Measurements from ENCODE around the gene AKAP1. TPM values are rescaled to one million over a fixed set of nuclear protein-coding genes. Genes with fewer than 3 reads are reported as not detected.

AKAP1 gene
- total RNA-seq, 1 experiment from 2014 or later, result 3.4 TPM

DNA sequence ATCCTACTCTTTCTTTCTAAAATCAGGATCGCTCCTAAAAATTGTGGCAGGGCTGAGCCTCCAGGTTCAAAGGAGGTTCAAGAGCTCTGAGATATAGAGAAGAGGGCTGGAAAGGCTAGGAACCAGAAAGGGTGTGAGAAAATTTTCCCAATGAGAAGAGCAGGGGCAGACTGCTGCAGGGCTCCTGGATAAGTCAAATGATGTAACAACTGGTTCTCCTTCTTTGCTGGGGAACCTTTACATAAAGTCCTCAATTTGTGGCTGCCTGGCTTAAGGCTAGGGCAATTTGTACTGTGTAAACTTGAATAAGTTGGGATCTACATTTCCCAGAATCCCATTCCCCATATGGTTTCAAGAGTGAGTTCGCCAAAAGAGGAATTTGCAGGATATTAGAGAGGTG lies 16.3 kb upstream of the AKAP1 start:
- Histone ChIP-seq H3K9me3 (no peaks in the 10 kb centered on the region), H3K4me3 (no peak overlapping the region), H3K27me3 (peaks cover 2% of the 10 kb centered on the region; the same call in 1 of the 2 replicates), H3K36me3 (no peaks in the 10 kb centered on the region)
- no peak for DNase-seq

DNA sequence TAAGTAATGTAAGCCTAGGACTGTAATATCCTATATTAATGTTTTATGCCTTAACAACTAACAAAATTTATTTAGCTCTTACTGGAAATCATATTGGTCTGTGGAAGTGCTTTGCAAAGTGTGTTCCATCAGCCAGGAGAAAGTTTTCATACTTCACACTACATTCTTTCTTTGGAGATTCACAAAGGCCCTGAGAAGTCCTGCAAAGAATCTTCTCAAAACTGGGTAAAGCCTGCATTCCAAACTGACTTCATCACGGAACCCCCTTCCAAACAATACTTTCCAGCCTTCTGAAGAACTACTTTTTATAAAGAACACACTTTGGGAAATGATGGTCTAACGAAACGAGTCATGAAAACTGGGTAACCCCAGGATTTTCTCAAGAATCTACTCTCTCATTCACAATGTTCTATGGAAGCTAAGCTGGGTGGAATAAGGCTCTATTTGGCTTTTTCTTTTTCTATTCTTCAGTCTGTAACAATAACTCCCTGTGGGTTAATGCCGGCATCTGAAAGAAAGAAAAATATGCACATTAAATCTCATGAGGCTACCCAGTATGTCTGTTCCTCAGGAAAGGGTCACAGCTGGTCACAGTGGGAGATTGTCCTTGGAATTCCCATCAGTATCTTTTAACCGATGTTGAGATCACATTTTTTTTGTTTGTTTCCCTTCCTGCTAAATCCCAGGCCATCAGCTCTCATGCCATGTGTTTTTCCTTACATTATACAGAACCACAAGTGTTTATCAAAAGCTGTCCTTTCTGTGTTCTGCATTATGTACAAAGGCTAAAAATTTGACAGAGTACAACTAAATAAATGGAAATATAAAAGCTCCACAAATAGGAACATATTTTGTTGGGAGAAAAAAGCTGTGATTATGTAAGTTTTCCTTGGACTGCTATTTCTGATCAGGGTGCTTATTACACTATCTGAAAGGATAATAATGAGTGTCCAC lies 12.8 kb upstream of the AKAP1 start:
- no peaks in the 10 kb centered on the region for H3K9me3 ChIP-seq
- no peak for DNase-seq
- peaks cover 6% of the 10 kb centered on the region; the same call in 1 of the 2 replicates for H3K27me3 ChIP-seq
- H3K36me3 ChIP-seq, result no peaks in the 10 kb centered on the region
- no peak overlapping the region for H3K4me3 ChIP-seq

DNA sequence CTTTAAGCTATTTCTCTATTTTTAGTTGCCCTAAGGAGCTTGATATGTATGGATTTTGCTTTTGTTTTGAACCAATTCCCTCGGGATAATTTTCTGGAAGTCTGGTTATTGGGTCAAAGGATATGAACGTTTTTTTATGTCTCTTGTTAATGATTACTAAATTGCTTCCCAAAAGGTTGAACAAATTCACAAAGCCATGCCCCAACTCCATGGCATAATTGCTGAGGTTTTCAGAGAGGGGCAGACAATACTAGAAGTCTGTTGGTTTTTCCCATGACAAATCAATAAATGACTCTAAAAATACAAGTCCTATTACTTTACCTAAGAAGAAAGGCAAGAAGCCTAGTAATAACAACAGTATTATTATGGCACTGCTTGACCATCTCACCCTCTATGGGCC lies 11.4 kb upstream of the AKAP1 start:
- DNase-seq, result no peak
- Histone ChIP-seq H3K27me3 (peaks cover 6% of the 10 kb centered on the region; the same call in 1 of the 2 replicates), H3K36me3 (no peaks in the 10 kb centered on the region), H3K4me3 (no peak overlapping the region), H3K9me3 (no peaks in the 10 kb centered on the region)

DNA sequence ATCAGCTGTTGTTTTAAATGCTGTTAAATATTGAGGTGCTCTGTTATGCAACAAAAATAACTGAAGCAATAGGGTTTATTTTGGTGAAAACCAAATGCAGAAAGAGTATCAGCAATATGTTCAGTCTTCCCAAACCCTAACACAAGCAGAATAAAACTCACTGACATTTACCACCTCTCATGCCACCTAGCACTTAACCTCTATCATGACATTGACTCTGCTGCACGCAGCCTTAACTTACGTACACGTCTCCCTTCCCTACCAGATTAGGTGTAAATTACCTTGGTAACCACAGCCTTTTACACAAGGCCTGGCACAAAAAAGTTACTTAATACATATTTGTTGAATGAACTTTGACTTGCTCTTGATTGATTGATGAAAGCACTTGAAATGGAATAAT lies 9.9 kb upstream of the AKAP1 start:
- no peak for DNase-seq
- H3K9me3 ChIP-seq, result no peaks in the 10 kb centered on the region
- H3K36me3 ChIP-seq, result no peaks in the 10 kb centered on the region
- H3K27me3 ChIP-seq, result peaks cover 6% of the 10 kb centered on the region; the same call in 1 of the 2 replicates
- no peak overlapping the region for H3K4me3 ChIP-seq

DNA sequence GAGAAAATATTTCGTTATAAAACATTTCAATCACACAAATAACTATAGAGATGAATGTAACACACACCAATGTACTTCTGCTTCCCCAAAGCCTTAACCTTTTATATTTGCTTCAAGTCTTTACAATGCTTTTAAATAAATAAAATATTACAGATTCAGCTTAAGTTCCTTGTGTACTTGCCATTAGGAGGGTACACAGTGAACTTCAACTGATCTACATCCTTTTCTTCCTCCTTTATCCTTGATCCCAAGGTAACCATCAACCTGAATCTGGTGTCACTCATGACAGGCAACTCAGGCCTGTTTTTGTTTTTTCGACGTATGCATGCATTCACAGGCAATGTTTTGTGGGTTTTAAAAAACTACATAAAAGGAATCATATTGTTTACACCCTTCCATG lies 9.3 kb upstream of the AKAP1 start:
- no peaks in the 10 kb centered on the region for H3K36me3 ChIP-seq
- peaks cover 6% of the 10 kb centered on the region; the same call in 1 of the 2 replicates for H3K27me3 ChIP-seq
- no peak for DNase-seq
- no peak overlapping the region for H3K4me3 ChIP-seq
- H3K9me3 ChIP-seq, result no peaks in the 10 kb centered on the region

DNA sequence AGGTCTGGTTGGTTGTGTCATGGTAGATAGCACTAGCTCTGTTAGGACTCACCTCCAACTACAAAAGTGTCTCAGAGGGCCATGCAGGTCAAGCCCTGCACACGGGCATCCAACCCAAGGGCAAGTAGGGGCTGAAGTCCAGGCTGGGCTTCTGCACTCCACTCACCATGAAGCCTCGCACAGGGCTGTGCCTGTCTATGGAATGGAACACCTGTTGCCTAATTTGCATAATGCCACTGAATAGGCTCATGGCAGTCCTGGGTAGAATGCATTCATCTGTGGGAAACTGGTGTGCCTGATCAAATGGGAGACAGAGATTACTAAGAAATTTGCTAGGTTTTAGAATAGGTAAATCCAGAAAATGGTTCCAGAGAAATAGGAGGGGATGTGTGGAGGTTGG lies 8.0 kb upstream of the AKAP1 start:
- Histone ChIP-seq H3K36me3 (no peaks in the 10 kb centered on the region), H3K27me3 (peaks cover 6% of the 10 kb centered on the region; the same call in 1 of the 2 replicates), H3K9me3 (no peaks in the 10 kb centered on the region), H3K4me3 (no peak overlapping the region)
- no peak for DNase-seq

DNA sequence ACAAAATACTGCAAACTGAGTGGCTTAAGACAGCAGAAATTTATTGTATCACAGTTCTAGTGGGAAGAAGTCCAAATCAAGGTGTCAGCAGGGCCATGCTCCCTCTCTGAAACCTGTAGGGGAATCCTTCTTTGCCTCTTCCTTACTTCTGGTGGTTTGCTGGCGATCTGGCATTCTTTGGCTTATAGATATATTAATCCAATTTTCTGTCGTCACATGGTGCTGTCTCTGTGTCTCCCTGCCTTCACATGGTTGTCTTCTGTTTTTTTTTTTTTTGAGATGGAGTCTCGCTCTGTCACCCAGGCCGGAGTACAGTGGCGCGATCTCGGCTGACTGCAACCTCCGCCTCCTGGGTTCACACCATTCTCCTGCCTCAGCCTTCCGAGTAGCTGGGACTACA lies 6.8 kb upstream of the AKAP1 start:
- H3K36me3 ChIP-seq, result no peaks in the 10 kb centered on the region
- no peak overlapping the region for H3K4me3 ChIP-seq
- peaks cover 4% of the 10 kb centered on the region; the same call in 1 of the 2 replicates for H3K27me3 ChIP-seq
- no peak for DNase-seq
- H3K9me3 ChIP-seq, result no peaks in the 10 kb centered on the region

DNA sequence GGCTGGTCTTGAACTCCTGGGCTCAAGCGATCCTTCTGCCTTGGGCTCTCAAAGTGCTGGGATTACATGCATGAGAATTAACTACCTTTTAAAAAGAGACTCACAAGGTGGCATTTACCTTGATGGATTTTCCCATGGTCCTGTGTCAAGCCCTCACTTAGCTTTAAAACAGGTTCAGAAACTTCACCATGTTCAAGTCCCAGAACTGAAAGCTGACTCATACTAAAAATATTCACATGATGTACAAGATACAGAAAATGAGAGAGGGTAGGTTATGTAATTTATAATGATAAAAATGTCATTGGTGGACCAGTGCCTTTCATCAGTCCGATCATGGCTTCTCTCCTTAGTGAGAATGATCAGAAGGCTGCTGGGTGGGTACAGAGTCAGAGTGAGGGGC lies 4.3 kb upstream of the AKAP1 start:
- no peak for DNase-seq
- H3K36me3 ChIP-seq, result no peaks in the 10 kb centered on the region
- peaks cover 4% of the 10 kb centered on the region; the same call in 1 of the 2 replicates for H3K27me3 ChIP-seq
- H3K9me3 ChIP-seq, result no peaks in the 10 kb centered on the region
- no peak overlapping the region for H3K4me3 ChIP-seq

DNA sequence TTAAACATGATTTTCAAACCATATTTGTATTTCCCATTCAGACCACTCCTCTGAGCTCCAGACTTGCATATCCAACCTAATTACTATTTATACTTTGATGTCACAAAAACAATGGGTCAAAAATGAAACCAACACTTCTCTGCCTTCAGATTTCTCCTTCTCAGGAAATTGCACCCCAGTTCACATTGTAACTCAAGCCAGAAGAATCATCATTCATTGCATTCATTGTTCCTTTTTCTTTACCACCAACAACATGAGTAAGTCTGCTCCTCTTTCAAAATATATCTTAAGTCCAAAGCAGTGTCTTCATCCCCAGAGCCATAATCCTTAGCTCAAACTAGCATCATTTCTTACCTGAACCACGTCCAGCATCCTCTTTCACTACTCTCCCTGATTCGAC lies 2.6 kb upstream of the AKAP1 start:
- Histone ChIP-seq H3K36me3 (no peaks in the 10 kb centered on the region), H3K4me3 (no peak overlapping the region), H3K9me3 (no peaks in the 10 kb centered on the region), H3K27me3 (no peaks in the 10 kb centered on the region)
- no peak for DNase-seq

DNA sequence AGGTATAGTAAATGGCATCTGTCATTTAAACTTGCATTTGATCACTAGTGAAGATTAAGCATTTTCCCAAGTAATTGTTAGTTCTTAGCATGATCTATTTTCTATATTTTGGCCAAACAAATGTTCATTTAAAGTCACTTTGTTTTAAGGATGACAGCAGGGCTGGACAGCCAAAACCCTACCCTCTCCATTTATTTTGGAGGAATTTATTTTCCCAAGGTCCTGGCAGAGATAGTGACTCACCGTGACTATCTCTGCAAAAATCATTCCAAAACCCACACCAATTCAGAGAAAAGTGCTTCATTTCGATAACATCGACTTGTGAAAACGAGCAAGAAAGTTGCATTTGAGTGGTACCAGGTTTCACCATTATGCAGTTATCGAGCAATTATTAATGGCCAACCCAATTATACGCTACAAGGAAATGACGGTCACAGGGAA lies 665 bp upstream of the AKAP1 start:
- DNase-seq, result no peak
- H3K27me3 ChIP-seq, result no peaks in the 10 kb centered on the region
- peak overlapping the region; percentile 79 for H3K4me3 ChIP-seq
- no peaks in the 10 kb centered on the region for H3K9me3 ChIP-seq
- no peaks in the 10 kb centered on the region for H3K36me3 ChIP-seq

DNA sequence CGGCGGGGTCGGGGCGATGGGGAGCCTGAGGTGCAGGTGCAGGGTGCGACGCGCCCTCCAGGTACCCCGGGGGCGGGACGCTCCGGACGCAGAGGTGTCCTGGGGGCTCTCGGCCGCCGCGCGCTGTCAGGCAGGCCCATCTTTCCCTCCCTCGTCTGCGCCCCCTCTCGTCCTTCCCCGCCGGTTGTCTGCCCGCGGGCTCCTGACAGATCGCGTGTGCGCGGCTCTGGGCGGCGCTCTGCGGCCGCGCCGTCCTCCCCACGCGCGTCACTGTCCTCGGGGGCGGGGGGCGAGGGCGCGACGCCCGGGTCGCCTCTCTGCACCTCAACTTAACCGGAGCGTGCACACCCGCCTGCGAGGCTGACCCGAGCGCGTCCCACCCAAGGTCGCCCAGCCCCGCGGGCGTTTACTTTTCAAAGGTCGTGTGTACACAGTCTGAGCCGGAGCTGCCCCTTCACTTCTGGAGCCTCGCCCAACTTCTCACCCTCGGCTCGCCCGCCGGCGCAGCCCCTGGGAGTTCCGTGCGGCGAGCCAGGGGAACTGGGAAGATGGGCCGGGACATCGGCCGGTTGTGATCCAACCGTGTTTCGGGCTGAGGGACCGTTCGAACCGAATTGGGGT lies 512 bp downstream of the AKAP1 start:
- Histone ChIP-seq H3K27me3 (no peaks in the 10 kb centered on the region), H3K4me3 (peak overlapping the region; percentile 79), H3K9me3 (no peaks in the 10 kb centered on the region), H3K36me3 (no peaks in the 10 kb centered on the region)
- peak; percentile 54 for DNase-seq

DNA sequence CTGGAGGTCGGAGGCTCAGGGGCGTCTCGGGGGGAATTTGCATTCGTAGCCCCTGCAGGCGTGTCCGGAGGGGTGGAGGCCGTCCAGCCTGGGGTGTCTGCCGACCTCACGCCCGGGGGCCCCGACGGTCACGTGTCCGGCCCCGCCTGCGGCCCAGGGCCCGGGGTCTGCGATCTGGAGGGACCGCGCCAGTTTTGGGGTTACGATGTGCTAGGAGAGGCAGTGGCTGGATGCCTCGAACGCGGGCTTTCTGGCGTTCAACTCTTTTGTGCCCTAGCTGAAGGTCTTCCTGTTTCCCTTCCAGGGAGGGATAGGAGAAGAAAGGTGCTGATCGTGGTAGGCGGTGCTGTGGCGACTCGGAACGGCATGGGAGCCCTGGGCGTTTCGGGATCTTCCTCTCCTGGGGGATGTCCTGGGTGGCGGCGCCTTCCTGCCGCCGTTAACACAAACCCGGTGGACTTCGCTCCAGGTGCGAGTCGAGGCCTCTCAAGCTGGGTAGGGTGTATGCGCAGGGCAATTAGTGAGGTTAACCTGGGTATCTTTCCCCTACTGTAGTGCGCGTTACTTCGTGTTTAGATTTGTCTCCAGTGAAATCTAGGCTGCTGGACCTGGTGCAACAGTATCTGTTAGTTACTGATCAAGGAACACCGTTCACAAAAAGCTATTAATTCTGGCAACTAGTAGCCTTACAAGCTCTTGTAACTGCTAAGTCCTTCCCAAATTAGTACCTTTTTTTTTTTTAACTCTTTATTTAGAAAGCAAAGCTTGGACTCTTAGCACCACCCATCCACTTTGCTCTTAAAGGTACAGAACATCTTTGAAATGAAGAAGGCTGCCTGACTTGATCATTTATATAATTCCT lies 1.3 kb downstream of the AKAP1 start:
- DNase-seq, result peak; percentile 25
- H3K27me3 ChIP-seq, result no peaks in the 10 kb centered on the region
- H3K36me3 ChIP-seq, result no peaks in the 10 kb centered on the region
- H3K4me3 ChIP-seq, result peak overlapping the region; percentile 79
- H3K9me3 ChIP-seq, result no peaks in the 10 kb centered on the region

DNA sequence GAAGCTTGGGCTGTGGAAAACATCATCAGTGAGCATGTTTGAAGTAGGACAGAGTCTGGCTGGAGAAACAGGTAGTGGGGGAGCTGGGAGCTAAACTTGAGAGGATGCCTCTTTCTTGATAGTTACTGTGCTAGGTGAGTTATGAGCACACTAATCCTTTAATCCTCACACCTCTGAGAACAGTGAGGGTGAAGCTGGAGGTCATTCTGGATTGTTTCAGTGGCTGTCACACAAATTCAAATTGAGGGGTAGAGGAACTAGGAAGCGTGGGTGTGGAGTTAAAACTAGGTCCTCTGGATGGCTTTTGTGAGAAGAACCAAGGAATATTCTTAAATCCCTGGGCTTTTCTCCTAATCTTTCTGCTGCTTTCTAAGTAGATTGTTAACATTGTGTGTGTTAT lies 3.3 kb downstream of the AKAP1 start:
- no peak for DNase-seq
- Histone ChIP-seq H3K36me3 (no peaks in the 10 kb centered on the region), H3K27me3 (no peaks in the 10 kb centered on the region), H3K4me3 (no peak overlapping the region), H3K9me3 (no peaks in the 10 kb centered on the region)

DNA sequence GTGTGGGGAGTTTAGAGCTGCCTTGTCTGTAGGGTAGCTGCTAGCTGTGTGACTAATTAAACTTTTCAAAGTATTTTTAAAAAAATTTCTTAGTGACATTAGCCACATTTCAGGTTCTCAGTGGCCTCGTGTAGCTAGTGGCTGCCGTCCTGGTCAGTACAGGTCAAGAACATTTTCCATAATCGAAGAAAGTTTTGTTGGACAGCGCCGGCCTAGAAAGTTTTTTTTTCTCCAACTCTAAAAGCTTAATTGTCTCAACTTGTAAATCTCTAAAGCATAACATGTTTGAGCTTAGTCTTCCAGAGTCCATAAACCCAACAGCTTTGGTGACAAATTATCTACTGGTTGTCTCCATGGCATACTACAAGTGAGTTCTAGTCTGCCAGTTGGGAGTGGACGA lies 4.3 kb downstream of the AKAP1 start:
- DNase-seq, result no peak
- H3K4me3 ChIP-seq, result no peak overlapping the region
- no peaks in the 10 kb centered on the region for H3K36me3 ChIP-seq
- no peaks in the 10 kb centered on the region for H3K9me3 ChIP-seq
- H3K27me3 ChIP-seq, result no peaks in the 10 kb centered on the region

DNA sequence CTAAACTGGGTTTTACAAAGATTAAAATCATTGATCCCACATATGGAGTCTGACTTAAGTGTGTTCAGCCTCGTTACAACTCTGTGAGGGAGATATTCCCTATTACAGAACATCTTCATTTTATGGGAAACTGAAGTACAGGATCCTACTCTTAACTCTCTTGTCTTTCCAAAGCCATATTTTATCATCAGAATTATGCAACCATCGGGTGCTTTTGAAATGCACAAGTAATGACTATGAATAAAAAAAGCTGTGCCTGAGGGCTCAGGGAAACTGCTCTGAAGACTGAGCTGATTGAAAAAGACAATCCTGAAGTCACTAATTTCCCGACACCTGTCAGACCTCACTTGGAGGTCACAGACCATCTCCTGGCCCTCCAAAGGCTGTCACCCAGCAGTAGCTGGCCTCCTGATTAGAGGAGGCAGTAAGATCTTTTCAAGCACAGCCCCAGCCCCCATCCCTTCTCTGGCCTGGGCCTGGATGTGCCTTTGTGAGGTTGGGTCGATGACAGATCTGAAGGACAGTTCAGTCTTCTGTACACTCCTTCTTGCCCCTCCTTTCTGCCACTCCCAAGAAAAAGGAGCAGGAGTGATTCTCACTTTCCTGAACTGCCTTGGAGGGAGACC lies 5.6 kb downstream of the AKAP1 start:
- Histone ChIP-seq H3K36me3 (no peaks in the 10 kb centered on the region; the same call in 1 of the 2 replicates), H3K9me3 (no peaks in the 10 kb centered on the region), H3K27me3 (no peaks in the 10 kb centered on the region), H3K4me3 (no peak overlapping the region)
- DNase-seq, result no peak

DNA sequence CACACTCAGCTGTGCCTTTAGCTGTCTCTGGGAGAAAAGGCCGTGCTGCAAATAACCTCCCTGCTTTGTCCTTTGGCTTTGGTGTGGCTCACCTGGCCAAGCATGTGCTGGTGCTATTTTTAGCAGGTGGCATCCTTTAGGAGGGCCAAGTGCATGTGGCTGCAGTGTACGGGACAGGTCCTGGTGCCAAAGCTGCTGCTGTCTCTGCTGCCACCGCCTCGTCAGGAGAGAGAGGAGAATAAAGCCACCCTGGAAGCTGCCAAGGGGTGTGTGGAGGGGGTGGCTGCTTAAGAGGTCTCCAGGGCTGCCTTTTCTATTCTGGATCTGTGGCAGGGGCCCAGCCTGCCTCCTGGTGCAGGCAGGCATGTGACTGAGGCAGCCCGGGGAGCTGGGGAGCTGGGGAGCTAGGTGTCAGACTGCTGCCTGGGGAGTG lies 6.2 kb downstream of the AKAP1 start:
- Histone ChIP-seq H3K27me3 (no peaks in the 10 kb centered on the region), H3K4me3 (no peak overlapping the region), H3K9me3 (no peaks in the 10 kb centered on the region), H3K36me3 (no peaks in the 10 kb centered on the region; the same call in 1 of the 2 replicates)
- no peak for DNase-seq
